Measurements from ENCODE around the gene MRPS27. TPM values are rescaled to one million over a fixed set of nuclear protein-coding genes. Genes with fewer than 3 reads are reported as not detected.

MRPS27 gene
- total RNA-seq, 1 donor from 2014 or later: 57.7 TPM

- no peak overlapping the region for H3K27ac Mint-ChIP-seq (ENCODE audit: unreplicated experiment)
- H3K4me3 Mint-ChIP-seq (ENCODE audit: unreplicated experiment): no peak overlapping the region
- H3K9me3 Mint-ChIP-seq (ENCODE audit: unreplicated experiment): no peaks in the 10 kb centered on the region
- no peak for DNase-seq (ENCODE audit: extremely low spot score, unreplicated experiment)
- TF ChIP-seq CTCF (IDR thresholded peaks at IDR 0.05): no peak
- H3K27me3 Mint-ChIP-seq (ENCODE audit: unreplicated experiment): no peaks in the 10 kb centered on the region
- H3K4me1 Mint-ChIP-seq (ENCODE audit: unreplicated experiment): peaks cover 44% of the 10 kb centered on the region
- H3K36me3 Mint-ChIP-seq (ENCODE audit: unreplicated experiment): peaks cover 23% of the 10 kb centered on the region
These were observed 28.4 kb downstream of the MRPS27 start for GRCh38 chr5:72291601-72292000.

GRCh38 chr5:72290356-72291133 lies 29.5 kb downstream of the MRPS27 start:
- H3K36me3 Mint-ChIP-seq (ENCODE audit: unreplicated experiment): peaks cover 18% of the 10 kb centered on the region
- no peak for DNase-seq (ENCODE audit: extremely low spot score, unreplicated experiment)
- peaks cover 44% of the 10 kb centered on the region for H3K4me1 Mint-ChIP-seq (ENCODE audit: unreplicated experiment)
- H3K9me3 Mint-ChIP-seq (ENCODE audit: unreplicated experiment): no peaks in the 10 kb centered on the region
- peak overlapping the region; percentile 81 for H3K27ac Mint-ChIP-seq (ENCODE audit: unreplicated experiment)
- no peaks in the 10 kb centered on the region for H3K27me3 Mint-ChIP-seq (ENCODE audit: unreplicated experiment)
- no peak for TF ChIP-seq CTCF (IDR thresholded peaks at IDR 0.05)
- H3K4me3 Mint-ChIP-seq (ENCODE audit: unreplicated experiment): no peak overlapping the region

- Mint-ChIP-seq H3K4me3 (ENCODE audit: unreplicated experiment) (no peak overlapping the region), H3K27me3 (ENCODE audit: unreplicated experiment) (no peaks in the 10 kb centered on the region), H3K36me3 (ENCODE audit: unreplicated experiment) (peaks cover 20% of the 10 kb centered on the region), H3K9me3 (ENCODE audit: unreplicated experiment) (no peaks in the 10 kb centered on the region), H3K4me1 (ENCODE audit: unreplicated experiment) (peaks cover 47% of the 10 kb centered on the region), H3K27ac (ENCODE audit: unreplicated experiment) (no peak overlapping the region)
- TF ChIP-seq CTCF (IDR thresholded peaks at IDR 0.05): no peak
- DNase-seq (ENCODE audit: extremely low spot score, unreplicated experiment): no peak
These were observed 31.1 kb downstream of the MRPS27 start for GRCh38 chr5:72288924-72289323.

GRCh38 chr5:72286798-72287197 lies 33.2 kb downstream of the MRPS27 start:
- peaks cover 53% of the 10 kb centered on the region for H3K4me1 Mint-ChIP-seq (ENCODE audit: unreplicated experiment)
- H3K4me3 Mint-ChIP-seq (ENCODE audit: unreplicated experiment): no peak overlapping the region
- no peaks in the 10 kb centered on the region for H3K27me3 Mint-ChIP-seq (ENCODE audit: unreplicated experiment)
- H3K36me3 Mint-ChIP-seq (ENCODE audit: unreplicated experiment): peaks cover 25% of the 10 kb centered on the region
- no peak overlapping the region for H3K27ac Mint-ChIP-seq (ENCODE audit: unreplicated experiment)
- TF ChIP-seq CTCF (IDR thresholded peaks at IDR 0.05): no peak
- no peaks in the 10 kb centered on the region for H3K9me3 Mint-ChIP-seq (ENCODE audit: unreplicated experiment)
- DNase-seq (ENCODE audit: extremely low spot score, unreplicated experiment): no peak

- H3K27ac Mint-ChIP-seq (ENCODE audit: unreplicated experiment): peak overlapping the region; percentile 23
- peaks cover 56% of the 10 kb centered on the region for H3K4me1 Mint-ChIP-seq (ENCODE audit: unreplicated experiment)
- DNase-seq (ENCODE audit: extremely low spot score, unreplicated experiment): no peak
- TF ChIP-seq CTCF (IDR thresholded peaks at IDR 0.05): no peak
- no peaks in the 10 kb centered on the region for H3K27me3 Mint-ChIP-seq (ENCODE audit: unreplicated experiment)
- H3K9me3 Mint-ChIP-seq (ENCODE audit: unreplicated experiment): no peaks in the 10 kb centered on the region
- peaks cover 25% of the 10 kb centered on the region for H3K36me3 Mint-ChIP-seq (ENCODE audit: unreplicated experiment)
- H3K4me3 Mint-ChIP-seq (ENCODE audit: unreplicated experiment): no peak overlapping the region
These were observed 34.6 kb downstream of the MRPS27 start for GRCh38 chr5:72285424-72285821.

Measured in osteocyte (in vitro differentiated cells).